ENCODE measurements around the gene KRT28.

DNA sequence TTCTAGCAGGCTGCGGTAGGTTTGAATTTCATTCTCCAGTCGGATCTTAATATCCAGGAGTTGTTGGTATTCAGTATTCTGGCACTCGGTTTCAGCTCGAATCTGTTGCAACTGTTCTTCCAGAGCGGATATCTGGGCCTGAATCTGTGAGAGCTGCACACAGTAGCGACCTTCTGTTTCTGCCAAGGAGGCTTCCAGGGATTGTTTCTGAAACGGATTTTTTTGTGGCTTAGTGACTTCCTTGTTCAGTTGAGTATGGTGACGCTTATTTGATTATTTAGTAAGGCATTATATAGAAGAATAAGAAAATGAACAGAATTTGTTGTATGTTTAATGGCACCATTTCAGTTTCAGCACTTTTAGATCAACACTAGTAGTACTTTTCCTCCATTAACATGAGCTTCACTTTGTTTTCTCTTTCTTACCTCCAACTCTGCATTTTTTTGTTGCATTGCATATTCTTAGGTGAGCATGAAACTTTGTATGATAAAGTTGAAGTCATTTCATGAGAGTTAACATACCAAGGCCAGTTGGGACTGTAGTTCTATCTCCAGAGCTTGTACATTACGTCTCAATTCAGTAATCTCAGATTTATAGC is 19.9 kb upstream of the KRT28 start:
- TF ChIP-seq, protein P1, sequence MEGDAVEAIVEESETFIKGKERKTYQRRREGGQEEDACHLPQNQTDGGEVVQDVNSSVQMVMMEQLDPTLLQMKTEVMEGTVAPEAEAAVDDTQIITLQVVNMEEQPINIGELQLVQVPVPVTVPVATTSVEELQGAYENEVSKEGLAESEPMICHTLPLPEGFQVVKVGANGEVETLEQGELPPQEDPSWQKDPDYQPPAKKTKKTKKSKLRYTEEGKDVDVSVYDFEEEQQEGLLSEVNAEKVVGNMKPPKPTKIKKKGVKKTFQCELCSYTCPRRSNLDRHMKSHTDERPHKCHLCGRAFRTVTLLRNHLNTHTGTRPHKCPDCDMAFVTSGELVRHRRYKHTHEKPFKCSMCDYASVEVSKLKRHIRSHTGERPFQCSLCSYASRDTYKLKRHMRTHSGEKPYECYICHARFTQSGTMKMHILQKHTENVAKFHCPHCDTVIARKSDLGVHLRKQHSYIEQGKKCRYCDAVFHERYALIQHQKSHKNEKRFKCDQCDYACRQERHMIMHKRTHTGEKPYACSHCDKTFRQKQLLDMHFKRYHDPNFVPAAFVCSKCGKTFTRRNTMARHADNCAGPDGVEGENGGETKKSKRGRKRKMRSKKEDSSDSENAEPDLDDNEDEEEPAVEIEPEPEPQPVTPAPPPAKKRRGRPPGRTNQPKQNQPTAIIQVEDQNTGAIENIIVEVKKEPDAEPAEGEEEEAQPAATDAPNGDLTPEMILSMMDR (IDR thresholded peaks at IDR 0.05), result no peak
- no peak for TF ChIP-seq POLR2AphosphoS5 (IDR thresholded peaks at IDR 0.05; ENCODE audit: low read depth, low read length)
- TF ChIP-seq, protein P2, sequence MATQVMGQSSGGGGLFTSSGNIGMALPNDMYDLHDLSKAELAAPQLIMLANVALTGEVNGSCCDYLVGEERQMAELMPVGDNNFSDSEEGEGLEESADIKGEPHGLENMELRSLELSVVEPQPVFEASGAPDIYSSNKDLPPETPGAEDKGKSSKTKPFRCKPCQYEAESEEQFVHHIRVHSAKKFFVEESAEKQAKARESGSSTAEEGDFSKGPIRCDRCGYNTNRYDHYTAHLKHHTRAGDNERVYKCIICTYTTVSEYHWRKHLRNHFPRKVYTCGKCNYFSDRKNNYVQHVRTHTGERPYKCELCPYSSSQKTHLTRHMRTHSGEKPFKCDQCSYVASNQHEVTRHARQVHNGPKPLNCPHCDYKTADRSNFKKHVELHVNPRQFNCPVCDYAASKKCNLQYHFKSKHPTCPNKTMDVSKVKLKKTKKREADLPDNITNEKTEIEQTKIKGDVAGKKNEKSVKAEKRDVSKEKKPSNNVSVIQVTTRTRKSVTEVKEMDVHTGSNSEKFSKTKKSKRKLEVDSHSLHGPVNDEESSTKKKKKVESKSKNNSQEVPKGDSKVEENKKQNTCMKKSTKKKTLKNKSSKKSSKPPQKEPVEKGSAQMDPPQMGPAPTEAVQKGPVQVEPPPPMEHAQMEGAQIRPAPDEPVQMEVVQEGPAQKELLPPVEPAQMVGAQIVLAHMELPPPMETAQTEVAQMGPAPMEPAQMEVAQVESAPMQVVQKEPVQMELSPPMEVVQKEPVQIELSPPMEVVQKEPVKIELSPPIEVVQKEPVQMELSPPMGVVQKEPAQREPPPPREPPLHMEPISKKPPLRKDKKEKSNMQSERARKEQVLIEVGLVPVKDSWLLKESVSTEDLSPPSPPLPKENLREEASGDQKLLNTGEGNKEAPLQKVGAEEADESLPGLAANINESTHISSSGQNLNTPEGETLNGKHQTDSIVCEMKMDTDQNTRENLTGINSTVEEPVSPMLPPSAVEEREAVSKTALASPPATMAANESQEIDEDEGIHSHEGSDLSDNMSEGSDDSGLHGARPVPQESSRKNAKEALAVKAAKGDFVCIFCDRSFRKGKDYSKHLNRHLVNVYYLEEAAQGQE (IDR thresholded peaks at IDR 0.05; ENCODE audit: insufficient read depth in 1 of 2, low read depth in 2 of 2, low read length in 1 of 2), result no peak
- no peak for TF ChIP-seq TCF7L2 (IDR thresholded peaks at IDR 0.05; ENCODE audit: low read depth, low read length)
- TF ChIP-seq SIN3A (IDR thresholded peaks at IDR 0.05; ENCODE audit: borderline replicate concordance, insufficient read depth, low read depth, low read length), result no peak

Data from Panc1 (cell line).